NT2/D1 (cell line): ENCODE results near the gene LPP.

Source experiments
- DNase-seq: peaks from one replicate; pipeline ENCODE4 v3.0.0-alpha.2; 2011; ENCODE audit warnings: low read depth, low spot score
- H3K27me3 ChIP-seq: 2 replicates; pipeline ENCODE4 v1.6.0; 2011; ENCODE audit warnings: mild to moderate bottlenecking; ENCODE audit not compliant: insufficient read length, insufficient read depth
- H3K36me3 ChIP-seq: 2 replicates; pipeline ENCODE4 v1.6.1; 2011; ENCODE audit warnings: mild to moderate bottlenecking, low read length, mixed read lengths; ENCODE audit not compliant: insufficient read depth, insufficient read length
- H3K4me1 ChIP-seq: 2 replicates; pipeline ENCODE4 v1.5.1; 2011; ENCODE audit not compliant: insufficient read depth, insufficient read length
- H3K4me3 ChIP-seq: 2 replicates; pipeline ENCODE4 v1.5.1; 2011; ENCODE audit warnings: low read depth; ENCODE audit not compliant: insufficient read length
- H3K9ac ChIP-seq: 2 replicates; pipeline ENCODE4 v1.6.0; 2011; ENCODE audit warnings: low read depth; ENCODE audit not compliant: insufficient read length
- H3K9me3 ChIP-seq: 2 replicates; pipeline ENCODE4 v1.5.1; 2011; ENCODE audit warnings: mild to moderate bottlenecking, low read length; ENCODE audit not compliant: insufficient read depth
- SUZ12 ChIP-seq: IDR thresholded peaks from 2 replicates; pipeline ENCODE4 v1.6.1; 2011; ENCODE audit not compliant: insufficient read length, insufficient read depth; ENCODE audit errors: extremely low read depth
- YY1 ChIP-seq: IDR thresholded peaks from 2 replicates; pipeline ENCODE4 v1.6.1; 2011; ENCODE audit not compliant: insufficient read length, insufficient read depth
- ZNF274 ChIP-seq: IDR thresholded peaks from 2 replicates; pipeline ENCODE4 v1.6.1; 2011; ENCODE audit warnings: mild to moderate bottlenecking, low read depth, low read length

The LPP gene

GRCh38 chr3:188397766-188398705 is 244.1 kb downstream of the LPP start:
- no peak for TF ChIP-seq ZNF274
- TF ChIP-seq SUZ12, result no peak
- TF ChIP-seq YY1, result no peak
- H3K4me3 ChIP-seq, result no peak overlapping the region
- H3K36me3 ChIP-seq, result no peaks in the 10 kb centered on the region
- no peaks in the 10 kb centered on the region for H3K9me3 ChIP-seq
- no peak overlapping the region for H3K9ac ChIP-seq
- no peak for DNase-seq
- H3K27me3 ChIP-seq, result no peaks in the 10 kb centered on the region
- peaks cover 2% of the 10 kb centered on the region for H3K4me1 ChIP-seq

GRCh38 chr3:188400494-188401243 is 246.7 kb downstream of the LPP start:
- Histone ChIP-seq H3K9ac (no peak overlapping the region), H3K27me3 (no peaks in the 10 kb centered on the region), H3K4me1 (peaks cover 2% of the 10 kb centered on the region), H3K9me3 (no peaks in the 10 kb centered on the region), H3K36me3 (no peaks in the 10 kb centered on the region), H3K4me3 (no peak overlapping the region)
- TF ChIP-seq SUZ12 (no peak), ZNF274 (no peak), YY1 (no peak)
- DNase-seq, result no peak

GRCh38 chr3:188401244-188401993 is 247.5 kb downstream of the LPP start:
- Histone ChIP-seq H3K9ac (no peak overlapping the region), H3K4me3 (no peak overlapping the region), H3K4me1 (peaks cover 2% of the 10 kb centered on the region), H3K9me3 (no peaks in the 10 kb centered on the region), H3K27me3 (no peaks in the 10 kb centered on the region), H3K36me3 (peaks cover 7% of the 10 kb centered on the region)
- DNase-seq, result no peak
- TF ChIP-seq SUZ12 (no peak), YY1 (no peak), ZNF274 (no peak)

- Histone ChIP-seq H3K9me3 (no peaks in the 10 kb centered on the region), H3K4me1 (peaks cover 2% of the 10 kb centered on the region), H3K36me3 (peaks cover 13% of the 10 kb centered on the region), H3K27me3 (no peaks in the 10 kb centered on the region), H3K4me3 (no peak overlapping the region), H3K9ac (no peak overlapping the region)
- DNase-seq, result no peak
- TF ChIP-seq ZNF274, result no peak
- TF ChIP-seq YY1, result no peak
- no peak for TF ChIP-seq SUZ12
These were observed 248.3 kb downstream of the LPP start for GRCh38 chr3:188402229-188402628.

GRCh38 chr3:188403404-188403803 is 249.4 kb downstream of the LPP start:
- H3K4me1 ChIP-seq, result no peaks in the 10 kb centered on the region
- DNase-seq, result no peak
- no peaks in the 10 kb centered on the region for H3K27me3 ChIP-seq
- H3K36me3 ChIP-seq, result peaks cover 18% of the 10 kb centered on the region
- H3K9ac ChIP-seq, result no peak overlapping the region
- H3K4me3 ChIP-seq, result no peak overlapping the region
- H3K9me3 ChIP-seq, result no peaks in the 10 kb centered on the region
- TF ChIP-seq YY1 (no peak), SUZ12 (no peak), ZNF274 (no peak)

- H3K9ac ChIP-seq, result no peak overlapping the region
- no peak overlapping the region for H3K4me3 ChIP-seq
- H3K27me3 ChIP-seq, result no peaks in the 10 kb centered on the region
- peaks cover 23% of the 10 kb centered on the region for H3K36me3 ChIP-seq
- no peak for DNase-seq
- no peaks in the 10 kb centered on the region for H3K9me3 ChIP-seq
- H3K4me1 ChIP-seq, result no peaks in the 10 kb centered on the region
- TF ChIP-seq SUZ12 (no peak), YY1 (no peak), ZNF274 (no peak)
These were observed 250.2 kb downstream of the LPP start for GRCh38 chr3:188404124-188404523.

GRCh38 chr3:188404701-188405100 is 250.7 kb downstream of the LPP start:
- TF ChIP-seq YY1 (no peak), SUZ12 (no peak), ZNF274 (no peak)
- peaks cover 23% of the 10 kb centered on the region for H3K36me3 ChIP-seq
- no peak for DNase-seq
- no peaks in the 10 kb centered on the region for H3K4me1 ChIP-seq
- no peaks in the 10 kb centered on the region for H3K27me3 ChIP-seq
- H3K4me3 ChIP-seq, result no peak overlapping the region
- H3K9me3 ChIP-seq, result no peaks in the 10 kb centered on the region
- no peak overlapping the region for H3K9ac ChIP-seq
